ENCODE data around the gene ABLIM3.

The ABLIM3 gene

GRCh38 chr5:149133795-149134777 lies 7.2 kb upstream of the ABLIM3 start:
- DNase-seq (ENCODE audit: low read depth, low spot score) = no peak

- DNase-seq (ENCODE audit: low read depth, low spot score) = no peak
These were observed 6.4 kb upstream of the ABLIM3 start for GRCh38 chr5:149134778-149135500.

- no peak for DNase-seq (ENCODE audit: low read depth, low spot score)
These were observed 5.6 kb upstream of the ABLIM3 start for GRCh38 chr5:149135536-149136201.

- no peak for DNase-seq (ENCODE audit: low read depth, low spot score)
These were observed 2.9 kb upstream of the ABLIM3 start for GRCh38 chr5:149138182-149138923.

GRCh38 chr5:149140197-149141002 lies 893 bp upstream of the ABLIM3 start:
- no peak for DNase-seq (ENCODE audit: low read depth, low spot score)

- DNase-seq (ENCODE audit: low read depth, low spot score) = no peak
These were observed 911 bp downstream of the ABLIM3 start for GRCh38 chr5:149141957-149142851.

- DNase-seq (ENCODE audit: low read depth, low spot score) = no peak
These were observed 2.2 kb downstream of the ABLIM3 start for GRCh38 chr5:149143470-149143869.

GRCh38 chr5:149144637-149145036 lies 3.3 kb downstream of the ABLIM3 start:
- DNase-seq (ENCODE audit: low read depth, low spot score) = no peak

GRCh38 chr5:149145138-149145537 lies 3.8 kb downstream of the ABLIM3 start:
- no peak for DNase-seq (ENCODE audit: low read depth, low spot score)

- DNase-seq (ENCODE audit: low read depth, low spot score) = no peak
These were observed 6.4 kb downstream of the ABLIM3 start for GRCh38 chr5:149147676-149148075.

GRCh38 chr5:149149942-149150341 lies 8.6 kb downstream of the ABLIM3 start:
- no peak for DNase-seq (ENCODE audit: low read depth, low spot score)

- no peak for DNase-seq (ENCODE audit: low read depth, low spot score)
These were observed 9.2 kb downstream of the ABLIM3 start for GRCh38 chr5:149150457-149150856.

- DNase-seq (ENCODE audit: low read depth, low spot score) = no peak
These were observed 10.4 kb downstream of the ABLIM3 start for GRCh38 chr5:149151717-149152116.

- DNase-seq (ENCODE audit: low read depth, low spot score) = no peak
These were observed 11.0 kb downstream of the ABLIM3 start for GRCh38 chr5:149152317-149152746.

GRCh38 chr5:149153193-149153750 lies 12.0 kb downstream of the ABLIM3 start:
- no peak for DNase-seq (ENCODE audit: low read depth, low spot score)

- no peak for DNase-seq (ENCODE audit: low read depth, low spot score)
These were observed 12.7 kb downstream of the ABLIM3 start for GRCh38 chr5:149153751-149154610.

- DNase-seq (ENCODE audit: low read depth, low spot score) = no peak
These were observed 13.4 kb downstream of the ABLIM3 start for GRCh38 chr5:149154650-149155049.

GRCh38 chr5:149156435-149157083 lies 15.3 kb downstream of the ABLIM3 start:
- DNase-seq (ENCODE audit: low read depth, low spot score) = no peak
